22Rv1 (cell line): ENCODE measurements around the gene MANF.

Experiments used
- H3K27ac ChIP-seq: fragments of 450-650 bp; 2 replicates; pipeline ENCODE4 v1.5.1; 2017
- CTCF ChIP-seq: fragments of 450-650 bp; IDR thresholded peaks from 2 replicates; pipeline ENCODE4 v1.5.1; 2017; ENCODE audit warnings: mild to moderate bottlenecking
- ZFX ChIP-seq: fragments of 450-650 bp; IDR thresholded peaks from 2 replicates; pipeline ENCODE4 v1.6.1; 2017; ENCODE audit warnings: antibody characterized with exemption, borderline replicate concordance

The MANF gene

GRCh38 chr3:51373658-51374421 lies 11.3 kb upstream of the MANF start:
- no peak overlapping the region for H3K27ac ChIP-seq
- TF ChIP-seq ZFX (no peak), CTCF (no peak)

GRCh38 chr3:51374456-51374855 lies 10.6 kb upstream of the MANF start:
- no peak for TF ChIP-seq CTCF
- TF ChIP-seq ZFX: no peak
- no peak overlapping the region for H3K27ac ChIP-seq

GRCh38 chr3:51375136-51375535 lies 10.0 kb upstream of the MANF start:
- TF ChIP-seq ZFX (no peak), CTCF (no peak)
- no peak overlapping the region for H3K27ac ChIP-seq

DNA sequence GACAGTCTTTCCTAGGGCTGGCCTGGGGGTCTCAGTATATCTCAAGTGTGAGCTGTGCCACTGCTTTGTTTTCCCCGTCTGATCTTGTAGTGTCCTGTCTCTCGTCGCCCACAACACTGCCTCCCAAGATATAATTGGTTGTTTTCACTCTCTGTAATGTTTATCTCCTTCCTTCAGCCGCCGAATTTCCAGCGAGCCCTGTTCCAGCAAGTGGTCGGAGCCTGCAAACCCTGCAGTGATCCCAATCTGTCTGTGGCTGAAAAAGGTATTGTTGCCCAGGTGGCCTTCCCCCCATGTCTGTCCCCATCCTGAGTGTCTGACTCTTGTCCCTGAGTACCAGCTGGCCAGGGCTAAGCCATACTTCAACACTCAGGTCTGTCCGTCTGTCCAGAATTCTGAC lies 9.5 kb upstream of the MANF start:
- TF ChIP-seq ZFX (no peak), CTCF (no peak)

GRCh38 chr3:51378065-51378464 lies 7.0 kb upstream of the MANF start:
- H3K27ac ChIP-seq: no peak overlapping the region
- TF ChIP-seq ZFX (no peak), CTCF (no peak)

More for the DNA sequence above, 9.5 kb upstream of the MANF start:
- no peak overlapping the region for H3K27ac ChIP-seq

- no peak overlapping the region for H3K27ac ChIP-seq
- TF ChIP-seq ZFX (no peak), CTCF (no peak)
Observed at GRCh38 chr3:51378726-51379125, 6.4 kb upstream of the MANF start.

GRCh38 chr3:51379301-51379700 lies 5.8 kb upstream of the MANF start:
- H3K27ac ChIP-seq: no peak overlapping the region
- TF ChIP-seq CTCF (no peak), ZFX (no peak)
